ENCODE measurements around the gene DNAAF3.
"Not testable (repeated sequence)": the region's sequence is repeated elsewhere in the genome, so short reads cannot be mapped to it uniquely, and the experiment has no call there.

The DNAAF3 gene

DNA sequence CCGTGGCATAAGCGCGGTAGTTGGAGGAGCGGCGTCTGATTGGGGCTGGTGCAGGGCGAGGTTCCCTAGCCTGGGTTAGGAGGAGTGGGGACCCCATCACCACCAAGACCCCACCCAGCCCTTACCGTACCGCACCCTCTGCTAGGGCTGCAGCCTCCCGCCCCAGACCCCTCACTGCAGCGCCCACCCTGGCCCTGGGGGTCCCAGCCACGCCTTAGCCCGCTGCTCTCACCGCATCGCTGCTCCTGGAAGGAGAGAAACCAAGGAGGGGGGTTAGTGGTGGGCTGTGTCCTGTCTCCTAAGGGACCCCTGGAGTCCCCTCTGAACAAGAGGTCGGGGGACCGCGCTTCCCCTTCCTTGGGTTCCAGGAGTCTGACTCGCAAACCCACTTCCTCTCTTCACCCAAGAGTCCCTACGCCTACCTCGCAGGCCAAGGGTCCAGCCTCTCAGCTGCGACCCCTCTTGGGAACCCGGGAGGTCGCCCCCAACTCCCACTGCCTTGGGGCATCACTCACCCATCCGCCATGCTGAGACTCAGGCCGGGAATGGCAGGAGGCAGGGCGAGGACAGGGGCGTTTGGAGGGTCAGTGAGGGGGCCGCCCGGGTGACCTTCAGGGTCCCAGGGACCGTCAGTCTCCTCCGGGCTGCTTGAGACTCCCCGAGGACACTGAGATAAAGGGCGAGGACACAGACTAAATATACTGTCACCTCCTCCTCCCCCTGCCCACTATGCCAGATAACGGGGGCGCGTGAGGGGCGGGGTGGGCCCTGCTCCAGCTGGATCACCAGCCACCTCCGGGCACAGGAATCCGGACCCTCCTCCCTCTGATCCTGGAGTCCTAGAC is 9.1 kb downstream of the DNAAF3 start, which contains the start of gene TNNI3:
Gene TNNI3, minus strand, starts transcription at position 669 of the 845 bp plus-strand sequence. Its CDS starts 143 bp downstream, at position 526.
- no peak for DNase-seq
- TF ChIP-seq, protein P1, sequence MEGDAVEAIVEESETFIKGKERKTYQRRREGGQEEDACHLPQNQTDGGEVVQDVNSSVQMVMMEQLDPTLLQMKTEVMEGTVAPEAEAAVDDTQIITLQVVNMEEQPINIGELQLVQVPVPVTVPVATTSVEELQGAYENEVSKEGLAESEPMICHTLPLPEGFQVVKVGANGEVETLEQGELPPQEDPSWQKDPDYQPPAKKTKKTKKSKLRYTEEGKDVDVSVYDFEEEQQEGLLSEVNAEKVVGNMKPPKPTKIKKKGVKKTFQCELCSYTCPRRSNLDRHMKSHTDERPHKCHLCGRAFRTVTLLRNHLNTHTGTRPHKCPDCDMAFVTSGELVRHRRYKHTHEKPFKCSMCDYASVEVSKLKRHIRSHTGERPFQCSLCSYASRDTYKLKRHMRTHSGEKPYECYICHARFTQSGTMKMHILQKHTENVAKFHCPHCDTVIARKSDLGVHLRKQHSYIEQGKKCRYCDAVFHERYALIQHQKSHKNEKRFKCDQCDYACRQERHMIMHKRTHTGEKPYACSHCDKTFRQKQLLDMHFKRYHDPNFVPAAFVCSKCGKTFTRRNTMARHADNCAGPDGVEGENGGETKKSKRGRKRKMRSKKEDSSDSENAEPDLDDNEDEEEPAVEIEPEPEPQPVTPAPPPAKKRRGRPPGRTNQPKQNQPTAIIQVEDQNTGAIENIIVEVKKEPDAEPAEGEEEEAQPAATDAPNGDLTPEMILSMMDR (IDR thresholded peaks at IDR 0.05; ENCODE audit: low read depth, low read length) = no peak
- no peaks in the 10 kb centered on the region for H3K4me1 ChIP-seq
- no peaks in the 10 kb centered on the region for H3K9me3 ChIP-seq
- H3K36me3 ChIP-seq = no peaks in the 10 kb centered on the region
- H3K4me3 ChIP-seq (ENCODE audit: low read depth, low read length) = peak within 1 kb of the TSS; percentile 51
- peaks cover 13% of the 10 kb centered on the region for H3K27me3 ChIP-seq

GRCh38 chr19:55156202-55157063 is 10.0 kb downstream of the DNAAF3 start:
- TF ChIP-seq, protein P1 (IDR thresholded peaks at IDR 0.05; ENCODE audit: low read depth, low read length) = no peak
- H3K27me3 ChIP-seq = peaks cover 5% of the 10 kb centered on the region
- no peaks in the 10 kb centered on the region for H3K36me3 ChIP-seq
- H3K9me3 ChIP-seq = peaks cover 7% of the 10 kb centered on the region
- DNase-seq = peak; percentile 93
- no peaks in the 10 kb centered on the region; the same call in 1 of the 2 replicates for H3K4me1 ChIP-seq
- H3K4me3 ChIP-seq (ENCODE audit: low read depth, low read length) = peak overlapping the region; percentile 51

GRCh38 chr19:55155784-55156183 is 10.6 kb downstream of the DNAAF3 start:
- not testable (repeated sequence) for H3K27me3 ChIP-seq, H3K36me3 ChIP-seq, H3K4me1 ChIP-seq, H3K9me3 ChIP-seq, DNase-seq
- peak overlapping the region; percentile 51 for H3K4me3 ChIP-seq (ENCODE audit: low read depth, low read length)

- Histone ChIP-seq H3K9me3 (peaks cover 7% of the 10 kb centered on the region), H3K27me3 (peaks cover 13% of the 10 kb centered on the region), H3K4me1 (no peaks in the 10 kb centered on the region; the same call in 1 of the 2 replicates), H3K4me3 (ENCODE audit: low read depth, low read length) (no peak overlapping the region), H3K36me3 (no peaks in the 10 kb centered on the region)
- TF ChIP-seq, protein P1 (IDR thresholded peaks at IDR 0.05; ENCODE audit: low read depth, low read length) = no peak
- DNase-seq = no peak
Observed at GRCh38 chr19:55153652-55154264, 12.7 kb downstream of the DNAAF3 start.

- Histone ChIP-seq H3K4me1 (no peaks in the 10 kb centered on the region; the same call in 1 of the 2 replicates), H3K4me3 (ENCODE audit: low read depth, low read length) (no peak overlapping the region), H3K27me3 (peaks cover 20% of the 10 kb centered on the region), H3K36me3 (no peaks in the 10 kb centered on the region), H3K9me3 (peaks cover 7% of the 10 kb centered on the region)
- TF ChIP-seq, protein P1 (IDR thresholded peaks at IDR 0.05; ENCODE audit: low read depth, low read length) = no peak
- DNase-seq = no peak
Observed at GRCh38 chr19:55152017-55152416, 14.4 kb downstream of the DNAAF3 start.
